Fibroblast of skin of right quadriceps (primary cell): Measurements from ENCODE around the gene GNB1L.
"Not testable (repeated sequence)": the region's sequence is repeated elsewhere in the genome, so short reads cannot be mapped to it uniquely, and the experiment has no call there.

Source experiments
- DNase-seq: peaks from one replicate; pipeline ENCODE4 v3.0.0-alpha.2; 2013

GNB1L gene

DNA sequence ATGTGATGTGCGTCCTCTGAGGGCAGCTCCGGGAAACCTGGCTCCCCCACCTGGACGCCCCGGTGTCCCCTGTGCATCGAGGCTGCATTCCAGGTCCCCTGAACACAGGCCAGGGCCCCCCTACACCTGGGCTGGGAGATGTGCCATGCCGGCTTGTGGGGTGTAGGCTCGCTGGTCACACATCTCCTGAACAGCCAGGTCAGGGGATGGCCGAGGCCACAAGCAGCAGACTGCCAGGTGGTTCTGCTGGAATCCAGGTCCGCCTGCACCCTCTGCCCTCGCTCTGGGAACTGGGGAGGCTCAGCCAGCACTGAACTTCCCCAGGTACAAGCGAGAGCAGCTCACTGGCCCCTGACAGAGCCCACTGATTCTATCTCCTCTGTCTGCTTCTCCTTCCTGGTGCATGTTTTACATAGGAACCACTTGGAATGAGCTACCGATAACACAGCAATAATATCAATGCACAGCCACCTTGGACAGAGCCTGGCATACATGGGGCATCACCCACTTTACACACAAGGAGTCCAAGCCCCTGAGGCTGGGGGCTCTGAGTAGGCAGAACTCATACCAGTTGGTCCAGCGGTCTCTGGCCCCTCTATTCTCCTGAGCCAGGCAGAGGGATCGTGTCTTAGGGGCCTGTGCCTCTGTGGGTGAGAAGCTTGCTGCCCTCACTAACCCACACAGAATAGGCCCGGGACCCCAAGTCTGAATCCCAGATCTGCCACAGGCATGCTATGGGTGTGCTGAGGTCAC, 47.3 kb downstream of the GNB1L start:
- no peak for DNase-seq

DNA sequence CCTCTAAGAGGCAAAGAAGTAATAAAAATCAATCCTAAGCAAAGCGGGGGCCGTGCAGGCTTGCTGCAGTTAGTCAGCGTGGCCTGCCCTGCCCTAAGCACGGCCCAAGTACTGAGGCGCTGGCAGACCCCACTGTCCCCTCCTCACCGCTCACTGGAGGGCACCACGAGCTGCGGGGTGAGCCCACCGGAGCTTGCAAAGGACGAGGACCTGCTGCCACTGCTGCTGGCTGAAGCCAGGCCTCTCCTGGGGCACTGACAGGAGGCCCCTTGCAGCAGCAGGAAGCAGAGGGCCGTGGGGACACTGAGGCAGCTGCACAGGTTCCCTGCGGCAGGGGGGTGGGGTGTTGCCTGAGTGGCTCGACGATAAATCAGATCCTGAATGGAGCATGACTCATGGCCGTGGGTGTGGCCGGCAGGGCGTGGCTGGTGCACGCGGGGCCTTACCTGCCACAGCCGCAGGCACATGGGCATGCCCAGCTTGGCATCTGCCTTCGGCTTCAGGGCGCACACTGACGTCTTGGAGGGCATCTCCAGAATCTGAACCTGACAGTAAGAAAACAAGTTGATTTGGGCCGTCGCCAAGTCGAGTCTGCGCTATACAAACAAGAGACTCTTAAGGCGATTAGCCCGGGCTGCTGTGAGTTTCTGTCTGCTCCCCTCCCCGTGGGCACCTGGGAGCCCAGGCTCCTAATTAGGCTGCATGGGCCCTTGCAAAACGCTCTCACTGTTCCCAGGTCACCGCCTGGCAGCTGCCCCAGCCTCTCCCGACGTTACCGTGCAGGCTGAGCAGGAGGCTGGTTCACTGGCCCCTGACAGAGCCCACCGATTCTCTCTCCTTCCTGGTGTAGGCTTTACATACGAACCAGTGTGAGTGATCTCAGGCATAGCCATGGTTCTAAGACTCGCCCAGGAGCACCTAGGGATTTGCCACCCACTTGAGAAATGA, 48.2 kb downstream of the GNB1L start:
- DNase-seq: no peak

DNA sequence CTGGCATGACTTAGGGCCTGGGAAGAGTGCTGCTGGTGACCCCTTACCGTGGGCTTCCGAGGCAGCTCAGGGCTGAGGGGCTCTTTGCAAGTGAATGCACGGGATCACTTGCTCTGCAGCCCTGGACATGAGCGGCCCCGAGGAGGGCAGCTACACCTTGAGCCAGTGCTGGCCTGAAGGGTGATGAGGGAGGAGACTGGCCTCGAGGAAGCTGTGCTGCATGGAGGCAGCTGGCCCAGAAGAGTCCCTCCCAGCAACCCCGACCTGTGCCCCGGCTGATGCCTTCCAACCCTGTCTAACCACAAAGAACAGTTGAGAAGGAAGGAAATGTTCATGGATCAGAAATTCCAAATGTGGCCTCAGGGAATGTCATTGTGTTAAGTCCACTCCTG, 48.9 kb downstream of the GNB1L start:
- DNase-seq: no peak

DNA sequence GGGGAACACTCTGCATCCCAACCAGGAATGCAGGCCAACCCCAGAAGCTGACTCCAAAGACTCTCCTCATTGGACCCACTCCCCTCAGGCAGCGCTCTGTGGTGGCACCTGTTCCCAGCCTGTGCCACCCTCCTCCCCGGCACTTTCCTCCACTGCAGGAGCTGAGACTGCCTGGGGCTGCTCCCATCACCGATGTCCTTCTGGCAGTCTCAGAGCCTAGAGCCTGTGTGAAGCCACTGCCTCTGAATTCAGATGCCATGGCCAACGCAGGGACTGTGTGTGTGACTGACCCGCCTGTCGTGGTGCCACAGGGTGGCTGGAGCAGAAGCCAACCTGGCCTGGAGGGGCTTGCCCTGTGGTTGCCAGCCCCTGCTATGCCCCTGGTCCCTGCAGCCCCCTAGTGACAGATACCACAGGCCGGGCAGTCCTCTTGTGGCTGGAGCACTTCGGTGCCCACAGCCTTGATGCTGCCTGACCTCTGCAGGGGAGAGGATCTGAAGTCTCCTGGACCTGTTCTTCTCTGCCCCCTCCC, 50.9 kb downstream of the GNB1L start:
- no peak for DNase-seq

DNA sequence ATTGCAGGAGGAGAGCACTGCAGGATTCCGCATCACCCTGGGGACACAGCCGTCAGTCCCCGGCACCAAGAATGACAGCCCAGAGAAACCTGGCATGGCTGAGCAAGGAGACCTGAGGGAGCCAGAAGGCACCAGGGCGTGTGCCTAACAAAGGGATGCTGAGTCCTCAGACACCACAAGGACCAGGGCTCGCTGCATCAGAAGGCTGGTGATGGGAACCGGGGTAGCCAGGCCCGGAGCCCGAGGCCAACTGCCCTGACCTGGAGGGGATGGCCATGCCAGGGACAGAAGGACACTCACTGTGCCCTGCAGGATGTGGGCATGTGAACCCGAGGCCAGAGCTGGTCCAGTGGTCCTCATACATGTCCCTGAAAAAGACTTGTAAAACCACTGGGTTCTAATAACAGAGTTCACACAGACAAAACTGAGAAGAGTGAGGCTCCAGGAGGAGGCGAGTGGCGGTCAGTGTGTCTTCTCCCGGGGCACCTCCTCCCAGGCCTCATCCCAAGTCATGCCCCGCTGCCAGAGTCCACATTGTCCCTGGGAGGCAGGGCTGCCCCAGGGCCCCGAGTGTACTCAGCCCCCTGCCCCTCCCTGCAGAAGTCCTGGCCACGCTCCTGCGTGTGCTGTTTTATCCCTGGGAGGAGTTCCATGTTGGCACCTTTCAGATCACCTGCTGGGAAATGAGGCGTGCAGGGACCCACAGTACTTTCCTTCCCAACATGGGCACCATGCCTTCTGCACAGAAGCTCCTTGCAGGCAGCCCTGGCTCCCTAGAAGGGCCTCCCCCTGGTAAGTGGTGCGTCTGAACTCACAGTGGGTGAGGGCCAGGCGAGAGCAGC, 51.6 kb downstream of the GNB1L start:
- DNase-seq: no peak

DNA sequence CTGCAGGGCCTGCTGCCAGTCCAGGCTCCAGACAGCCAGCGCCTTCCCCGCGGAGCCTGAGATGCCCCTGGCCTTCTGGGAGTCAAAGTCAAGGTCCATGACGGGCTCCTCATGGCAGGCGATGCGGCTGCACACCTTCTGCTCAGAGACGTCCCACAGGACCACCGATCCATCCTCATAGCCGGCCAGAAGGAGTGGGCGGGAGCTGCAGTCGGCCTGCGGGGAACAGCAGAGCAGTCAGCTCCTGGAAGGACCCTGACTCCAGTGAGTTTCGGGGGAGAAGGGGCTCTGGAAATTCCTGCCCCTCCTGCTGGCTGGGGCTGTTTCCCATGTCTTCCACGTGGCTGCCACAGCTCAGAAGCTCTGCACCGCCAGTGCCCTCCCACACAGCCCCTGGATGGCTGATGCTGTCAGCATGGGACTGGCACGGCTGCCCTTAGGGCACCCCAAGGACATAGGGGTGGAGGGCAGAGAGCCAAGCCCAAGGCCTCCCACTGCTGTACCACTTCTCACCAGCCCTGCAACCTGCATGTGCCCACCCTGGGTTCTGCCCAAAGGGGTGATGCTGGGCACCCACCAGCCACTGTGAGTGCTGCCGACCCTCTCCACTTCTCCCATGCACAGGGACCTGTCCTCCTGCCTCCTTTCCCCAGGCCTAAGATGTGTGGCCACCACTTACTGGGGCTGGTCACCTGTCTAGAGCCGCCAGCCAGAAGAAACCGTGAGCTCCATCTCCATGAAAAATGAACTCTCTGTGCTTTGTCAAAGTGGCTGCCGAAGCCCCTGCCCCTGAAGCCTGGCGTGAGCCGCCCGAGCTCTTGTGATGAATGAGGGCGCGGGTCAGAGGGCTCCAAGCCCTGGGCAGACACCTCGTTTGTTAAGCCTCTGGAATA, 52.4 kb downstream of the GNB1L start:
- no peak for DNase-seq

DNA sequence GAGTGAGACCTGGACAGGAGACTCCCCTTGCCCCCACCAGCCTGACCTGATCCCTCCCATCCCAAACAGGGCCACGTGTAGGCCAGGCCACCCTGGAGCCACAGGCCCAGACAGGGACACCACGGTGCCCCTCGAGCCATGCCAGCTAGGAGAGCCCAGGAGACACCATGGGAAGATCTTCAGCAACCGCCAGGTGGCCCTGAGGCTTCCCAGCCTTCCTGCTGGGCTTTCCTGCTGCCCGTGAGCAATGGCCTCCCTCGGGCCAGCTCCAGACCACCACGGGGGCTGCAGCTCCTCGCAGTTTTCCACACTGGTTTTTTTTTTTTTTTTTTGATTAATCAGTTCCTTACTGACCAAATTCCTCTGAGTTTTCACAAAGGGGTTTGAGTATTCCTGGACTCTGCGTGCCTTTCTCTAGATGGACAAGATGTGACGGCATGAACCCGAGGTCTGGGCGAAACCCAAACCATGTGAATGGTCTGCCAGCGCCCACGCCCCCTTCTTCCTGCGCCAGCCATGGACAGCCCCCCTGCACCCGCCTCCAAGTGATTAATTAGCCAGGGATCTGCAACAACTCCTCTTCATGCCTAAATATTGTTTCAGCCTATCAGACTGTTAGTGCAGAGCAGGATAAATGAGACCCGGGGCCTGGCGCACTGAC, 53.2 kb downstream of the GNB1L start:
- DNase-seq: no peak

DNA sequence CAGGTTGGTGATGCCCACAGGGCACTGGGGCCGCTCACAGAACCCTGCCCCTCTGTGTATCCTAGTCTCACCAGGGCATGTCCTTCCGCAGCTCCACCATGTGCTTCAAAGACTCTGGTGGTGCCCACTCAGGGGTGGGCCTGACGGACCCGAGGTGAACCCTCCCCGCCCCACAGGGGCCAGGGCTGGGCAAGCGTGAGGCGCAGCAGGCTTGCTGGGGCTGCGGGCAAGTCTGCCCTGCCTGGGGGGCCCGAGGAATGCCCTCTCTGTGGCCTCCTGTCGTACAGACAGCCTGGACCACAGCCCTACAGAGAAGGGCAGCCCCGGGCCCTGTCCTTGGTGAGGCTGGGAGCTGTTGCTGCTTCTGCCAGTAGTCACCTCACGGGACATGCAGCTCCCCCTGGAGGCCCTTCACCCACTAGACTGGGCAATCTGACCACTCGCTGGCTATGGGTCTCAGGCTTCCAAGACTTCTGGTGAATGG, 53.9 kb downstream of the GNB1L start:
- no peak for DNase-seq

DNA sequence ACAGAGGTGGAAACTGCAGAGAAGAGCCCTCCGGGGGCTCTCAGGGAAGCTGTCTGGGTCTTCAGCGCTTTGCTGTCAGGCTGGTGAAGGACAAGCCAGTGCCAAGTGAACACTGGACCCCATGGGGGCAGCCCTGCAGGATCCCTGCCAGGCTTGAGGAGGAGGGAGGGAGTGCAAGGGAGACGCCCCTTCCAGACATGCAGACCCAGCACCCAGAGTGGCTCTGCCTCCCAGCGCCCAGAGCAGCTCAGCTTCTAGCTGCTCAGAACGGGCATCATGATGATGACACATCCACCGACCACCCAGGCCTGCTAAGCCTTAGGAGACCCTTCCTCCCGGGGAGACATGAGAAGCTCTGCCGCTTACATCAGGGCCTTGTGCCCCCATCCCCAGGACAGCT, 54.4 kb downstream of the GNB1L start:
- DNase-seq: no peak

DNA sequence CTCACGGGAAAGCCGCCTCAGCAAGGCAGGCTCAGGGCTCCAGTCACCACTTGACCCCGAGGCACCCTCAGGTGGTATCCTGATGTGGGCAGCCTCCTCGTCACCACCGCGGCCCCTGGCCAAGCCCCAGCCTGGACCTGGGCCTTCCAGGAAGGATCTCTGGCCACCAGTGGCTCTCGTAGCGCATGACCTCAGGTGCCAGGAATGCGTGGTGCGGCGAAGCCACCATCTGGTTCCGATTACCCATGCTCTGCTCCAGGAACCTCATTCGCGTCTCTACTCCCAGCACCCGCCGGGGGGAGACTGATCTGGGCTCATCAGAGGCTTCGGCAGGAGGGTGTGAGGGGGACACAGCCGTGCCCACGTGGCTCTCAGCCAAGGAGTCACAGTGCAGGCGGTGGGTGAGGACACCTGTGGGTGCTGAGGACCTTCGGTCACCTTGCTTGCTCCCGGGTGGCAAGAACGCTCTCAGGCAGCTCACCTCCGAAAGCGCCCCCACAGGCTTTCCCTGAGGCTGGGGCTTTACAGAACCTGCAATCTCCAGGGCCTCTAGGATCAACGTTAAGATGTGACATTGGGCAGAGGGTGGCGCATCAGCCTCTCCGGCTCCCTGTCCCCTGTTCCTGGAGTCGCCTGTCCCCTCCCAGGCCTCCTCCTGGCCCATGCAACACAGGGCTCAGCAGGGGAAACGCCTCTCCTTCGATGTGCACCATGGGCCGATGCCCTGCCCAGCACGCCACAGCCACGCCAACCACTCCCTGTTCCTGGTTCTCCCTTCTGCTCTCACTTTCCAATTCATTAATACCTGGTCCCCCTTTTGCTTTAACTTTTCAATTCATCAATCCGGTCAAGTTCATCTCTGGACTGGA, 55.1 kb downstream of the GNB1L start:
- DNase-seq: peak; percentile 95

DNA sequence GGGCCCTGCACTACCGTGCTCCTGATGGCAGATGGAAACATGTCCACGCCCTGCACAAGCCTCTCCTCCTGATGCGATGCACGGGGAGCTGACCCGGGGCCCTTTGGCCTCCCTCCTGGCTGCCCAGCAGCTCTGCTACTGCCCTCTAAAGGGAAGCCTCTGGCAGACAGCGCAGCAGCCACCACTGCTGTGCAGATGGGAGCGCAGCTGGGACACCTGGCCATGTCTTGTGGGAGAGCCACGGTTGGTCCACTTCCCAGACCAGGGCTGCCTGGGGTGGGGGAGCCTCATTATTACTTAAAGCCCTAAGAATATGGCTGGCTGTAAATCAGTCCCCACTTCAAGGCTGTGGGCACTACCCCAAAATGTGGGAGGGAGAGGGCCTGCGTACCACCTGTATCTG, 55.8 kb downstream of the GNB1L start:
- no peak for DNase-seq

DNA sequence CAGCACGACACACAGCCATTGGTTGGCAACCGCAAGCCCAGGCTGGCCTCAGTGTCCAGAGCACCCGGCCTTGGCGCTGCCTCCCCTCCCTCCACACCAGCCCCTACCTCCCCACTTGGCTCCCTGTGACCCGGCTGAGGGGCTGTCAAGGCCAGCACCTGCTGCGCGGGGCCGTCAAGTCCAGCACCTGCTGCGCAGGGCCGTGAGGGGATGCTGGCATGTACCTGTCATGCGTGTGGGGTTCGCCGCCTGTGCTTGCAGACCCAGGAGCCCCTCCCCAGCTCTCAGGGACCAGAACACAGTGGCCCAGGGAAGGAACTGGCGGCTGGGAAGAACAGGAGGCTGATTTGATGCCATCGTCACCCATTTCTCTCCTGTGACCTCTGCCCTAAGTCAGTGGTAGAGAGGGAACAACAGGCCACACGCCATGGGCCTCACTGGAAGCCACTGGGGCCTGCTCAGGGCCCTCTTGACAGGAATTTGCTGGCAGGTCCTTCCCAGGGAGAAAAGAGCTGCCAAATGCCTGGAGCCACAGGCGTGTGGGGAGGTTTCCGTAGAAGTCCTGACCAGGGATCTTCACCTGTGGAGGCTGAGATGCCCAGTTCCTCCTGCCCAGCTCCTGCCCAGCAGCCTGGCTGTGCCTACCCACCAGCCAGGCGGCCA, 56.5 kb downstream of the GNB1L start:
- DNase-seq: no peak

DNA sequence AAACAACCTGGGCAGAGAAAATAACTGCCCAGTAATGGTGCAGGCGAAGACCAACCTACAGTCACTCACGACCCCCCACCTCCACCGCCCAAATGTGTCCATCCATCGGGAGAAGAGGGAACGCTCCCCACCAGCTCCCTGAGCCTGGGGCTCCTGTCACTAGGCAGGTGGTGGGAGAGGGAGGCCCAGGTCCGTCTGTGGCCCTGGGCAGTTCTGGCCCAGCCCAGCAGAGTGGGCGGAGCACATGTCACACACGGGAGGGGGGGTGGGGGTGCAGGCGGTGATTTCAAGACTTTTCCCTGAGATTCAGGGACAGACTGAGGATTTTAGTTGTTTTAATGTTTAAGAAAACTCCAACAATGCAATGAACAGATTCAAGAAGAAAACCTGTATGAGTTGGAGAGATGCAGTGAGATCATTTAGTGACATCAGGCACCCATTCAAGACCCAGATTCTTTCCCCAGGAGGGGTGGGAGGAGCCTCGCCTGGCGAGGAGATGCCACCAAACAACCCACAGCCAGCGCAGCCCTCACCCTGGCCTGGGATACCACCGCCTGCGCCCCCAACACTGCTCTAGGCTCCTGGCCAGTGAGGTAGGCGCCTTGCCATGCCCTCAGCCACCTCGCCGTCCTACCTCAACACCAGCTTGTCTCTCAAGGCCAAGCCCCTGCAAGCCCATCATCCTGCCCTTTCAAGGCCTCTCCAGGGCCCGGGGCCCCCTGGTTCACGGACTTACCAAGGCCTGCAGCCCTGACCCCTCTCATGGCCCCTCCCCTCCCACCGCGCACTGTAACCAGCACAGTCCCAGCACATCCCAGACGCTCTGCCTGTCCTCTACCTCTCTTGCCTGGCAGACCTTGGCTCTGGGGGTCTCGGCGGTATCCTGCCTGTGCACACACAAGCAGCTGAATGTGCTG, 57.3 kb downstream of the GNB1L start:
- DNase-seq: no peak

DNA sequence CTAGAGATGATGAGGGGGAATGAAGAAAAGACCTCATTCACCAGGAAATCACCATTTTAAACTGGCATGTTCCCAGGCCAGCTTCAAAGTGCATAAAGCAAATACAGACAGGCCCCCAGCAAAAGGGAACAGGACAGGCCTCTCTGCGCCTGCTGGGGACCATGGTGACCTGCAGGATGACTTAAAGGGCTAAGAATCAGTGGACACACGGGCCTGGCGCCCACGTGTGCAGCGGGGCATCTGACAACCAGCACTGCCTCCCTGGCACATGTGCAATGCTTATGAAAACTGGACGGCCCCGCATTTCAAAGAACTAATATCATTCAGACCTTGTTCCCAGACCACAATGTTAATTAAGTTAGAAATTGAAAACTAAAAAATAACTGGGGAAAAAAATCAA, 58.5 kb downstream of the GNB1L start:
- no peak for DNase-seq

DNA sequence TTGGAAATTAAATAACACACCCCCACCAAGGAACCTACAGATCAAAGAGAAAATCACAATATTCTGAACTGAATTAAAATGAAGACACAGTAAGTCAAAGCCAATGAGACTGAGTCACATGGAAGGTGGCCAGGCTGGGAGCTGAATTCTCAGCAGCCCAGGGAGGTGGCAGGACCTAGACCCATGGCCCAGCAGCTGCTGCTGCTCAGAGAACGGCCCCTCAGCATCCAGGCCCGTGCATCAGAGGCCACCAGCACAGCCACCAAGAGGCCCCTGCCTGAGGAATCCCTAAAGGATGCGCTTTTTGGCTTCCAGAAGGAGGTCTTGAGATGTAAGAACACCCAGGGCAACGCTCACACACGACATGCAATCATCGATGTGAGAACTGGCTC, 59.1 kb downstream of the GNB1L start:
- peak; percentile 38 for DNase-seq

DNA sequence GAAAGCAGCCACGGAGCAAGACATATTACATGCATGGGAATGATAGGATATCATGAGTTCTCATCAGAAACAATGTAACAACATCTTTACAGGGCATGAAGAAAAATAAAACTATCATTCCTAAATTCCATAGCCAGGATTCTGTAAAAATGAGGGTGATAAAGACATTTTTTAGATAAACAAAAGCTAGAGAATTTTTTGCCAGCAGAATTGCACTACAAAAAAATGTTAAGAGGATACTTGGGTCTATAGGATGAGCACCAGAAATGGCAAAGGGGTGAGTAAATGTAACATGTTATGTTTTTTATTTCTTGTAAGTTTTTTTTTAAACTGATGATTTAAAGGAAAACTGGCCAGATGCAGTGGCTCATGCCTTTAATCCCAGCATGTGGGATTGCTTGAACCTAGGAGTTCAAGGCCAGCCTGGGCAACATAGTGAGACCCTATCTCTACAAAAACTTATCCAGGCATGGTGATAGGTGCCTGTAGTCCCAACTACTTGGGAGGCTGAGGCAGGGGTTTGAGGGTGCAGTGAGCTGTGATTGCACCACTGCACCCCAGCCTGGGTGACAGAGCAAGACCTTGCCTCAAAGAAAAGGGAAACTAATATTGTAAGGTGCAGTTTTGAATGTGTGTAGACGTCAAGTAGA, 60.9 kb downstream of the GNB1L start:
- no peak for DNase-seq

DNA sequence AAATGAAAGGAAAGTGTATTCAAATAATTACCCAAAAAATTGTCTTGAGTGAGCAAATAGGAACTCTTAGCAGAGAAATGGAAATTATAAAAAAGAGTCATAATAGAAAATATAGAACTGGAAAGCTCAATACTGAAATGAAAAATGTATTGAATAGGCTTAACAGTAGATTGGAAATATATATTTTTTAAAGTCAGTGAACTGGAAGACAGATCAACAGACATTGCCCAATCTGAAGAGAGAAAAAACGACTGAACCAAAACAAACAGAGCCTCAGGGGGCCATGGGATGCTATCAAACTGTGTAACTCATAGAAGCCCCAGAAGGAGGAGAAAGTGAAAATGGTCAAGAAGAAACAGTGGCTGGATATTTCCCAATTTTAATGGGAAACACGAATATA, 61.5 kb downstream of the GNB1L start:
- DNase-seq: no peak

DNA sequence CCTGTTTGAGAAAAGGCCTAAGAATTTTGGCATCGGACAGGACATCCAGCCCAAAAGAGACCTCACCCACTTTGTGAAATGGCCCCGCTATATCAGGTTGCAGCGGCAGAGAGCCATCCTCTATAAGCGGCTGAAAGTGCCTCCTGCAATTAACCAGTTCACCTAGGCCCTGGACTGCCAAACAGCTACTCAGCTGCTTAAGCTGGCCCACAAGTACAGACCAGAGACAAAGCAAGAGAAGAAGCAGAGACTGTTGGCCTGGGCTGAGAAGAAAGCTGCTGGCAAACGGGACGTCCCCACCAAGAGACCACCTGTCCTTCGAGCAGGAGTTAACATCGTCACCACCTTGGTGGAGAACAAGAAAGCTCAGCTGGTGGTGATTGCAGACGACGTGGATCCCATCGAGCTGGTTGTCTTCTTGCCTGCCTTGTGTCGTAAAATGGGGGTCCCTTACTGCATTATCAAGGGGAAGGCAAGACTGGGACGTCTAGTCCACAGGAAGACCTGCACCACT, 62.2 kb downstream of the GNB1L start:
- not testable (repeated sequence) for DNase-seq
